Esophagus muscularis mucosa (tissue), 4 donors: ENCODE results near the gene LRRD1. TPM values are rescaled to one million over a fixed set of nuclear protein-coding genes. Genes with fewer than 3 reads are reported as not detected.

ENCODE experiments used
- DNase-seq: peaks from one replicate; pipeline ENCODE4 v3.0.0-alpha.2; 2017; ENCODE audit errors: extremely low spot score
- H3K27ac ChIP-seq, 4 donors: fragments of 200-600 bp; sonication (generic); replicated peaks in 1 of 4; 1 replicate in 3 of 4; 2 replicates in 1 of 4; pipeline ENCODE4 v1.5.1; 2016 to 2019; ENCODE audit warnings: mild to moderate bottlenecking in 1 of 4
- H3K27me3 ChIP-seq, 4 donors: fragments of 200-600 bp; sonication (generic); one replicate each; pipeline versions ENCODE4 v1.5.1 to v1.6.0; 2016 to 2019
- H3K36me3 ChIP-seq, 4 donors: fragments of 200-600 bp; sonication (generic); one replicate each; pipeline ENCODE4 v1.5.1; 2016 to 2019
- H3K4me1 ChIP-seq, 4 donors: fragments of 200-600 bp; sonication (generic); one replicate each; pipeline ENCODE4 v1.5.1; 2016 to 2019
- H3K4me3 ChIP-seq, 4 donors: fragments of 200-600 bp; sonication (generic); 1 replicate in 2 of 4; 2 replicates in 2 of 4; pipeline ENCODE4 v1.5.1; 2016 to 2019; ENCODE audit warnings: mild to moderate bottlenecking in 4 of 4, moderate library complexity in 1 of 4
- H3K9me3 ChIP-seq, 4 donors: fragments of 200-600 bp; sonication (generic); 1 replicate in 3 of 4; 2 replicates in 1 of 4; pipeline ENCODE4 v1.5.1; 2016 to 2019
- CTCF ChIP-seq, 3 experiments: fragments of 200-600 bp in 2 of 3; fragments of 450-650 bp in 1 of 3; sonication (generic) in 2 of 3; IDR thresholded peaks; one replicate each; pipeline ENCODE4 v1.5.1; 2017 to 2019; ENCODE audit warnings: antibody characterized with exemption in 3 of 3, mild to moderate bottlenecking in 2 of 3, moderate library complexity in 1 of 3
- EP300 ChIP-seq: sonication (generic); formaldehyde crosslinking; IDR thresholded peaks from one replicate; pipeline ENCODE4 v1.6.1; 2017; ENCODE audit warnings: antibody characterized with exemption
- POLR2A ChIP-seq: fragments of 450-650 bp; IDR thresholded peaks from one replicate; pipeline ENCODE4 v1.6.1; 2017; ENCODE audit warnings: antibody characterized with exemption, moderate library complexity, mild to moderate bottlenecking, low read depth
- POLR2AphosphoS5 ChIP-seq, 2 donors: sonication (generic); formaldehyde crosslinking; IDR thresholded peaks; one replicate each; pipeline ENCODE4 v1.6.1; 2017; ENCODE audit warnings: antibody characterized with exemption in 2 of 2
- WGBS: methylation state at CpG from one replicate; pipeline ENCODE4 v1.1.5; 2018; 5-methylcytosine and 5-hydroxymethylcytosine counted together
- intact Hi-C: fragments of 100-400 bp; cut with DNase I; formaldehyde crosslinking; loops from one replicate; pipeline ENCODE4 v1.15.1; 2023
- total RNA-seq, 4 donors: library from RNA; depleted of rRNA; stranded (reverse); fragments of >200 nt; gene quantifications; one replicate each; pipeline versions ENCODE4 v1.1.0 to v1.2.1, GENCODE V29; 2016

The LRRD1 gene
- total RNA-seq, 4 donors from 2014 or later, result 0.19 TPM; not detected in 3

- Histone ChIP-seq H3K27me3 (no peaks in the 10 kb centered on the region), H3K9me3 (no peaks in the 10 kb centered on the region), H3K27ac (no peak overlapping the region), H3K4me3 (no peak overlapping the region), H3K36me3 (peaks cover 19 to 70% (median 54%) of the 10 kb centered on the region in 4 donors), H3K4me1 (peaks cover 0 to 5% (median 0%) of the 10 kb centered on the region in 4 donors)
- intact Hi-C loops, result no loop called here
- no peak for DNase-seq
- no peak for TF ChIP-seq POLR2AphosphoS5 (IDR thresholded peaks at IDR 0.05)
- TF ChIP-seq EP300, result no peak
- TF ChIP-seq CTCF (IDR thresholded peaks at IDR 0.05), result no peak
- no peak for TF ChIP-seq POLR2A
Observed at GRCh38 chr7:92121681-92122080, 57.3 kb downstream of the LRRD1 start.

- H3K4me1 ChIP-seq, result peaks cover 0 to 5% (median 0%) of the 10 kb centered on the region in 4 donors
- WGBS, result 80% methylated on average over 1 of the region's 1 CpG
- no peaks in the 10 kb centered on the region for H3K9me3 ChIP-seq
- TF ChIP-seq CTCF (IDR thresholded peaks at IDR 0.05), result no peak
- no peak for TF ChIP-seq POLR2AphosphoS5 (IDR thresholded peaks at IDR 0.05)
- no peak for TF ChIP-seq POLR2A
- no peak for TF ChIP-seq EP300
- H3K27ac ChIP-seq, result no peak overlapping the region
- no peak for DNase-seq
- intact Hi-C loops, result no loop called here
- no peaks in the 10 kb centered on the region for H3K27me3 ChIP-seq
- no peak overlapping the region for H3K4me3 ChIP-seq
- peaks cover 19 to 69% (median 46%) of the 10 kb centered on the region in 4 donors for H3K36me3 ChIP-seq
Observed at GRCh38 chr7:92119213-92119759, 59.7 kb downstream of the LRRD1 start.

- intact Hi-C loops, result no loop called here
Observed at GRCh38 chr7:92116949-92117348, 62.0 kb downstream of the LRRD1 start.

GRCh38 chr7:92115821-92116220, 63.1 kb downstream of the LRRD1 start:
- no peak for DNase-seq
- 93% methylated on average over 5 of the region's 5 CpGs for WGBS
- Histone ChIP-seq H3K4me1 (peaks cover 0 to 5% (median 0%) of the 10 kb centered on the region in 4 donors), H3K36me3 (peaks cover 4 to 60% (median 24%) of the 10 kb centered on the region in 4 donors), H3K27me3 (no peaks in the 10 kb centered on the region), H3K27ac (no peak overlapping the region), H3K4me3 (no peak overlapping the region), H3K9me3 (no peaks in the 10 kb centered on the region)
- no peak for TF ChIP-seq CTCF (IDR thresholded peaks at IDR 0.05)
- intact Hi-C loops, result no loop called here

More at GRCh38 chr7:92116949-92117348, 62.0 kb downstream of the LRRD1 start:
- no peak for TF ChIP-seq EP300
- no peak for TF ChIP-seq POLR2A
- Histone ChIP-seq H3K27me3 (no peaks in the 10 kb centered on the region), H3K27ac (no peak overlapping the region), H3K9me3 (no peaks in the 10 kb centered on the region), H3K36me3 (peaks cover 4 to 55% (median 26%) of the 10 kb centered on the region in 4 donors), H3K4me1 (peaks cover 0 to 5% (median 0%) of the 10 kb centered on the region in 4 donors), H3K4me3 (no peak overlapping the region)
- no peak for DNase-seq
- WGBS, result 94% methylated on average over 3 of the region's 3 CpGs

- intact Hi-C loops, result no loop called here
- DNase-seq, result no peak
- Histone ChIP-seq H3K4me1 (no peaks in the 10 kb centered on the region), H3K4me3 (no peak overlapping the region), H3K9me3 (no peaks in the 10 kb centered on the region), H3K27me3 (no peaks in the 10 kb centered on the region), H3K27ac (no peak overlapping the region), H3K36me3 (peaks cover 22 to 81% (median 47%) of the 10 kb centered on the region in 4 donors)
- WGBS, result 80% methylated on average over 2 of the region's 2 CpGs
- TF ChIP-seq EP300 (no peak), POLR2AphosphoS5 (IDR thresholded peaks at IDR 0.05) (no peak), POLR2A (no peak), CTCF (IDR thresholded peaks at IDR 0.05) (no peak)
Observed at GRCh38 chr7:92110857-92111256, 68.1 kb downstream of the LRRD1 start.
